Endothelial cell of umbilical vein (primary cell): Measurements from ENCODE around the gene TMEM130. TPM values are rescaled to one million over a fixed set of nuclear protein-coding genes. Genes with fewer than 3 reads are reported as not detected.

Experiments
- BruUV-seq: library from RNA; stranded (reverse); fragments of 400-500 nt; replicated peaks from 2 replicates; lab custom pipeline; 2021; lab: Mats Ljungman, UMichigan
- CTCF ChIA-PET: fragments of 300-600, 350-600 bp; sonication (Branson Sonifier 250); formaldehyde crosslinking; loops from one replicate; lab custom pipeline; 2021; ENCODE audit warnings: antibody characterized with exemption, inconsistent platforms; lab: Charles Lee
- POLR2A ChIA-PET: fragments of 300-600, 350-600 bp; sonication (Branson Sonifier 250); formaldehyde crosslinking; loops from one replicate; lab custom pipeline; 2021; ENCODE audit warnings: antibody characterized with exemption, inconsistent platforms; lab: Charles Lee
- DNase-seq: peaks from one replicate; pipeline ENCODE4 v3.0.0-alpha.2; 2011; ENCODE audit warnings: low read depth, low spot score
- FAIRE-seq: peaks from 2 replicates; lab custom pipeline; 2011; peaks lifted over from hg19 to GRCh38; lab: Jason Lieb, UNC
- H2AFZ ChIP-seq: 2 replicates; pipeline ENCODE4 v1.6.0; 2012; ENCODE audit warnings: low read depth, low read length, control low read depth, inconsistent platforms
- H3K27ac ChIP-seq: 2 replicates; pipeline ENCODE4 v1.5.1; 2011; ENCODE audit warnings: low read depth, mild to moderate bottlenecking, control low read depth, low read length, moderate library complexity; ENCODE audit not compliant: insufficient read depth
- H3K27me3 ChIP-seq, 2 experiments: 2 replicates each; pipeline versions ENCODE4 v1.6.0 to v1.6.1; 2011; ENCODE audit warnings: low read length in 2 of 2, mixed read lengths in 1 of 2; ENCODE audit not compliant: control insufficient read depth in 2 of 2, insufficient read depth in 2 of 2
- H3K36me3 ChIP-seq, 2 experiments: 2 replicates in 1 of 2; 3 replicates in 1 of 2; pipeline ENCODE4 v1.5.1; 2011; ENCODE audit warnings: low read length in 2 of 2, mild to moderate bottlenecking in 1 of 2, moderate library complexity in 1 of 2; ENCODE audit not compliant: control insufficient read depth in 2 of 2, insufficient read depth in 2 of 2; ENCODE audit errors: extremely low read depth in 1 of 2
- H3K4me1 ChIP-seq: 3 replicates; pipeline ENCODE4 v1.5.1; 2011; ENCODE audit warnings: mild to moderate bottlenecking, low read length; ENCODE audit not compliant: control insufficient read depth, insufficient read depth; ENCODE audit errors: extremely low read depth
- H3K4me2 ChIP-seq: 2 replicates; pipeline ENCODE4 v1.6.1; 2011; ENCODE audit warnings: low read length, control low read depth, mixed read lengths; ENCODE audit not compliant: insufficient read depth
- H3K4me3 ChIP-seq, 3 experiments: fragments of 200-600 bp in 1 of 3; sonication (generic), shearing (Covaris generic) in 1 of 3; replicated peaks in 1 of 3; 2 replicates each; pipeline ENCODE4 v1.5.1; 2011 to 2016; ENCODE audit warnings: control low read depth in 3 of 3, low read length in 3 of 3, mild to moderate bottlenecking in 2 of 3, inconsistent platforms in 1 of 3, low read depth in 1 of 3, moderate library complexity in 1 of 3; ENCODE audit not compliant: insufficient read depth in 1 of 3
- H3K79me2 ChIP-seq: 2 replicates; pipeline ENCODE4 v1.6.0; 2012; ENCODE audit warnings: low read length, inconsistent platforms; ENCODE audit not compliant: control insufficient read depth, insufficient read depth
- H3K9ac ChIP-seq: replicated peaks from 2 replicates; pipeline ENCODE3; 2011; ENCODE audit warnings: low read length, control low read depth; ENCODE audit not compliant: insufficient read depth; ENCODE audit errors: extremely low read depth
- H3K9me1 ChIP-seq: replicated peaks from 3 replicates; pipeline ENCODE4 v1.6.0; 2011; ENCODE audit warnings: mild to moderate bottlenecking, low read length; ENCODE audit not compliant: control insufficient read depth, insufficient read depth; ENCODE audit errors: extremely low read depth
- H3K9me3 ChIP-seq: replicated peaks from 2 replicates; pipeline ENCODE4 v1.5.1; 2012; ENCODE audit warnings: low read length, inconsistent platforms; ENCODE audit not compliant: control insufficient read depth, insufficient read depth
- H4K20me1 ChIP-seq: replicated peaks from 2 replicates; pipeline ENCODE3; 2011; ENCODE audit warnings: mild to moderate bottlenecking, low read length; ENCODE audit not compliant: control insufficient read depth, insufficient read depth; ENCODE audit errors: extremely low read depth
- CTCF ChIP-seq, 2 donors: IDR thresholded peaks; 1 replicate in 1 of 2; 2 replicates in 1 of 2; pipeline ENCODE4 v1.5.1; 2011; ENCODE audit warnings: low read length in 2 of 2, mild to moderate bottlenecking in 2 of 2, moderate library complexity in 2 of 2, control low read depth in 1 of 2, inconsistent platforms in 1 of 2, low read depth in 1 of 2; ENCODE audit not compliant: insufficient read depth in 1 of 2; ENCODE audit errors: extremely low read depth in 1 of 2
- EZH2 ChIP-seq: IDR thresholded peaks from 2 replicates; pipeline ENCODE4 v1.6.1; 2012; ENCODE audit warnings: borderline replicate concordance, low read depth, mild to moderate bottlenecking, moderate library complexity, low read length, inconsistent platforms; ENCODE audit not compliant: severe bottlenecking
- FOS ChIP-seq: IDR thresholded peaks from 2 replicates; pipeline ENCODE4 v1.6.1; 2011; ENCODE audit warnings: mild to moderate bottlenecking, low read length, moderate library complexity, borderline replicate concordance; ENCODE audit not compliant: insufficient read depth
- GATA2 ChIP-seq: IDR thresholded peaks from 2 replicates; pipeline ENCODE4 v1.7.0; 2011; ENCODE audit warnings: low read depth, mild to moderate bottlenecking, moderate library complexity, mixed read lengths, low read length; ENCODE audit not compliant: insufficient read length, insufficient read depth
- JUN ChIP-seq: IDR thresholded peaks from 2 replicates; pipeline ENCODE4 v1.6.1; 2011; ENCODE audit warnings: borderline replicate concordance, low read depth; ENCODE audit not compliant: insufficient read length, insufficient read depth
- MAX ChIP-seq: IDR thresholded peaks from 2 replicates; pipeline ENCODE4 v1.6.1; 2011; ENCODE audit not compliant: insufficient read depth, insufficient read length
- MYC ChIP-seq: IDR thresholded peaks from one replicate; pipeline ENCODE4 v1.6.1; 2011; ENCODE audit warnings: mild to moderate bottlenecking, low read depth, low read length
- POLR2A ChIP-seq: IDR thresholded peaks from 2 replicates; pipeline ENCODE4 v1.6.1; 2012; ENCODE audit warnings: low read depth, mild to moderate bottlenecking, control low read depth, low read length
- POLR2AphosphoS5 ChIP-seq: IDR thresholded peaks from 2 replicates; pipeline ENCODE4 v1.6.1; 2012; ENCODE audit warnings: low read depth, mild to moderate bottlenecking, control low read depth, low read length, moderate library complexity; ENCODE audit not compliant: insufficient read depth
- dilution Hi-C: fragments of 300-500 bp; cut with MboI; formaldehyde crosslinking; loops from one replicate; pipeline ENCODE4 v1.15.0; 2019; ENCODE audit warnings: low sequenced_read_pairs; ENCODE audit not compliant: extremely low pct_ligation_motif_present
- intact Hi-C: fragments of 100-400 bp; cut with micrococcal nuclease; formaldehyde crosslinking; loops from one replicate; pipeline ENCODE4 v1.10.0; 2022
- polyA plus RNA-seq, 4 experiments: library from polyadenylated mRNA; depleted of rRNA in 3 of 4; stranded (reverse) in 3 of 4; unstranded in 1 of 4; fragments of >200 nt; gene quantifications; 2 replicates each; pipeline versions ENCODE4 v1.2.1 to v1.2.3, GENCODE V29; 2011 to 2012; ENCODE audit warnings: missing spikeins in 1 of 4
- total RNA-seq: library from RNA; stranded (reverse); gene quantifications from 2 replicates; pipeline ENCODE4 v1.2.3, GENCODE V29; 2021

Gene TMEM130
- total and polyA plus RNA-seq, 2 donors (not counting 3 experiments of a cell fraction or from before 2014, with no cell fraction given) = not detected

GRCh38 chr7:98909487-98909886 is 39.7 kb upstream of the TMEM130 start:
- H3K9ac ChIP-seq = no peak overlapping the region
- H3K4me1 ChIP-seq = no peaks in the 10 kb centered on the region
- ChIA-PET CTCF (no interaction called here), POLR2A (interaction anchor here (0.5 kb wide), 1 partner anchor 60 kb away, joined by 3 read pairs; no protein-coding TSS in a partner anchor)
- peaks cover 19 to 43% of the 10 kb centered on the region in 2 experiments for H3K36me3 ChIP-seq
- dilution Hi-C loops (no loop called here), intact Hi-C loops (no loop called here)
- H4K20me1 ChIP-seq = peaks cover 2% of the 10 kb centered on the region
- H3K79me2 ChIP-seq = no peaks in the 10 kb centered on the region
- H2AFZ ChIP-seq = no peak overlapping the region
- no TSS peak for BruUV-seq
- FAIRE-seq (no peak), DNase-seq (no peak)
- no peaks in the 10 kb centered on the region for H3K9me3 ChIP-seq
- no peak overlapping the region for H3K4me2 ChIP-seq
- H3K4me3 ChIP-seq = no peak overlapping the region
- no peak for TF ChIP-seq GATA2
- TF ChIP-seq JUN = no peak
- TF ChIP-seq MAX = no peak
- no peak for TF ChIP-seq FOS
- no peak for TF ChIP-seq POLR2A
- no peak for TF ChIP-seq POLR2AphosphoS5
- TF ChIP-seq MYC = no peak
- no peak for TF ChIP-seq EZH2
- TF ChIP-seq CTCF (IDR thresholded peaks at IDR 0.05; ENCODE audit: extremely low read depth in 1 of 2, insufficient read depth in 1 of 2, low read depth in 1 of 2, low read length in 2 of 2) = no peak
- no peaks in the 10 kb centered on the region for H3K27me3 ChIP-seq
- H3K27ac ChIP-seq = no peak overlapping the region
- H3K9me1 ChIP-seq = no peaks in the 10 kb centered on the region
